WTC11 (cell line): ENCODE results near the gene GNLY.

Experiments used
- AR ChIP-seq: fragments of 250-450 bp; sonication (Bioruptor Pico); IDR thresholded peaks from 2 replicates; pipeline ENCODE4 v1.9.0; 2021; ENCODE audit warnings: mild to moderate bottlenecking
- ARID4B ChIP-seq: sonication (generic); formaldehyde crosslinking; IDR thresholded peaks from 2 replicates; pipeline ENCODE4 v1.8.0; 2023; ENCODE audit warnings: missing genetic modification reagents, mild to moderate bottlenecking, borderline replicate concordance
- ATF3 ChIP-seq: sonication (generic); formaldehyde crosslinking; conservative IDR thresholded peaks from 2 replicates; pipeline ENCODE4 v1.8.1; 2022; ENCODE audit warnings: mild to moderate bottlenecking, missing genetic modification reagents
- CTCF ChIP-seq: fragments of 200-600 bp; IDR thresholded peaks from 2 replicates; pipeline ENCODE4 v1.8.0; 2022; ENCODE audit warnings: antibody characterized with exemption
- EMX1 ChIP-seq: fragments of 250-450 bp; sonication (Bioruptor Pico); IDR thresholded peaks from 2 replicates; pipeline ENCODE4 v1.8.0; 2021; ENCODE audit warnings: mild to moderate bottlenecking
- ESRRA ChIP-seq: sonication (generic); formaldehyde crosslinking; IDR thresholded peaks from 2 replicates; pipeline ENCODE4 v1.8.1; 2022; ENCODE audit warnings: mild to moderate bottlenecking, missing genetic modification reagents, borderline replicate concordance
- MXD4 ChIP-seq: fragments of 250-450 bp; sonication (Bioruptor Pico); IDR thresholded peaks from 2 replicates; pipeline ENCODE4 v1.8.0; 2021; ENCODE audit warnings: mild to moderate bottlenecking, moderate library complexity, borderline replicate concordance
- USF2 ChIP-seq: sonication (generic); formaldehyde crosslinking; IDR thresholded peaks from 2 replicates; pipeline ENCODE4 v1.8.1; 2023; ENCODE audit warnings: mild to moderate bottlenecking, missing genetic modification reagents, moderate library complexity
- ZNF317 ChIP-seq: sonication (generic); formaldehyde crosslinking; IDR thresholded peaks from 2 replicates; pipeline ENCODE4 v1.8.1; 2023; ENCODE audit warnings: low read depth, mild to moderate bottlenecking, moderate library complexity, missing genetic modification reagents, borderline replicate concordance

DNA sequence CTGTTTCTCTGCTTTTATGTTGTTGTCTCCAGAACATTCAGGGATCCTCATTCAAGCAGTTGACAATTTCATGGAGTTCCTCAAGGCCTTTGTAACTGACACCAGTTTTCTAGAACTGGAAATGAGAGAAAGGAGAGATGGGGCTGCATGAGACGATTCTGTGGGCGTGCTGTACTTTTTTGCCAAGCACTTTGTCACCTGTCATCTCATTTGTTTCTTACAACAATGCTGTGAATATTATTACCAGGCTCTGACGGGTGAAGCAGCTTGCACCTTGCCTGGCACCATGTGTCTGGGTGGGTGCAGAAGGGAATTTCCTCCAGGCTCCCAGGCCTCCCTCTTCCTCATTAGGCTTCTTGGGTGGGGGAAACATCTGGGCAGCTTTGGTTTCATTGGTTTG is 37.4 kb downstream of the GNLY start:
- TF ChIP-seq ZNF317 (CRISPR knock-in tag), result no peak
- no peak for TF ChIP-seq ARID4B (CRISPR knock-in tag)
- no peak for TF ChIP-seq CTCF
- TF ChIP-seq USF2 (CRISPR knock-in tag), result no peak
- TF ChIP-seq ESRRA (CRISPR knock-in tag), result no peak
- no peak for TF ChIP-seq AR (CRISPR knock-in tag)
- TF ChIP-seq ATF3 (CRISPR knock-in tag), result no peak
- TF ChIP-seq EMX1 (CRISPR knock-in tag), result no peak
- TF ChIP-seq MXD4 (CRISPR knock-in tag), result no peak
